GM18511 (cell line): ENCODE results near the gene TMCC3.

Experiments used
- ATAC-seq: cut with Tn5 transposase; IDR thresholded peaks from one replicate; pipeline ENCODE4 v1.9.1; 2021; ENCODE audit warnings: mild to moderate bottlenecking, moderate library complexity; ENCODE audit not compliant: unreplicated experiment

TMCC3 gene

GRCh38 chr12:94536040-94536965, 114.1 kb downstream of the TMCC3 start:
- ATAC-seq = no peak

GRCh38 chr12:94535510-94535921, 114.8 kb downstream of the TMCC3 start:
- no peak for ATAC-seq

- no peak for ATAC-seq
Observed at GRCh38 chr12:94534774-94535509, 115.4 kb downstream of the TMCC3 start.

- ATAC-seq = no peak
Observed at GRCh38 chr12:94534278-94534677, 116.1 kb downstream of the TMCC3 start.

- ATAC-seq = peak; percentile 73
Observed at GRCh38 chr12:94532490-94533422, 117.6 kb downstream of the TMCC3 start.

- ATAC-seq = no peak
Observed at GRCh38 chr12:94531196-94531720, 119.1 kb downstream of the TMCC3 start.

GRCh38 chr12:94525951-94526350, 124.4 kb downstream of the TMCC3 start:
- peak; percentile 67 for ATAC-seq
